Hepatocyte (in vitro differentiated cells): Measurements from ENCODE around the gene ABCC3.

ENCODE experiments used
- CTCF ChIP-seq: fragments of 200-600 bp; sonication (generic); IDR thresholded peaks from 2 replicates; pipeline ENCODE4 v1.5.1; 2016; ENCODE audit warnings: antibody characterized with exemption, mild to moderate bottlenecking; ENCODE audit not compliant: poor library complexity
- EZH2 ChIP-seq: fragments of 200-600 bp; sonication (generic); IDR thresholded peaks from 2 replicates; pipeline ENCODE4 v1.6.1; 2016; ENCODE audit warnings: antibody characterized with exemption, mild to moderate bottlenecking, borderline replicate concordance

GRCh38 chr17:50625032-50625871 is 9.4 kb upstream of the ABCC3 start:
- no peak for TF ChIP-seq EZH2
- no peak for TF ChIP-seq CTCF
